GM13977 (cell line): ENCODE data around the gene CRACDL.

Source experiments
- DNase-seq: peaks from one replicate; pipeline ENCODE4 v3.0.0; 2012; ENCODE audit warnings: low spot score
- in situ Hi-C: fragments of 300-500 bp; cut with MboI; formaldehyde crosslinking; loops from one replicate; pipeline ENCODE4 v1.12.0; 2022; ENCODE audit warnings: low sequenced_read_pairs, low pct_unique_long_range_greater_than_20kb, mixed read lengths, inconsistent platforms; ENCODE audit not compliant: unreplicated experiment
- TF ChIP-seq, protein P1 (sequence below): IDR thresholded peaks from 2 replicates; pipeline ENCODE4 v1.5.1; 2012; ENCODE audit warnings: mild to moderate bottlenecking, control low read depth; ENCODE audit not compliant: insufficient read depth; ENCODE audit errors: extremely low read depth, missing control alignments

The CRACDL gene

DNA sequence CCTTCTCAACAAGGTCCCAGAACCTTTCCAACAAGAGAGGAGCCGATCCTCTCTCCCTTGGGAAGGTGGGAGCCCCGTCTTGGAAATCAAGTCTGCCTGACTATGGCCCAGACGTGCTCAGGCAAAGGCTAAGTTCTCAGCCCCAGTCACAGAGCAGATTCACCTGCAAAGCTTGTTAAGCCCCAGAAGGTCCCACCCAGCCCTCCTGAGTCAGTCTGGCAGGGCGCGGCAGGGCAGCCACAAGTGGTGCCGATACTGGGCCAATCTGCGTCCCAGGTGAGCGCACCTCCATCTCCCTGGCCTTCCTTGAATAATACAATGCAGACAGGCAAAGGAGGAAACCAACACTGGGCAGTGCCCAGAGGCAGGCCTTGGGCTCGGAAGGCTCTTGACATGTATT, 15.0 kb downstream of the CRACDL start:
- TF ChIP-seq, protein P1, sequence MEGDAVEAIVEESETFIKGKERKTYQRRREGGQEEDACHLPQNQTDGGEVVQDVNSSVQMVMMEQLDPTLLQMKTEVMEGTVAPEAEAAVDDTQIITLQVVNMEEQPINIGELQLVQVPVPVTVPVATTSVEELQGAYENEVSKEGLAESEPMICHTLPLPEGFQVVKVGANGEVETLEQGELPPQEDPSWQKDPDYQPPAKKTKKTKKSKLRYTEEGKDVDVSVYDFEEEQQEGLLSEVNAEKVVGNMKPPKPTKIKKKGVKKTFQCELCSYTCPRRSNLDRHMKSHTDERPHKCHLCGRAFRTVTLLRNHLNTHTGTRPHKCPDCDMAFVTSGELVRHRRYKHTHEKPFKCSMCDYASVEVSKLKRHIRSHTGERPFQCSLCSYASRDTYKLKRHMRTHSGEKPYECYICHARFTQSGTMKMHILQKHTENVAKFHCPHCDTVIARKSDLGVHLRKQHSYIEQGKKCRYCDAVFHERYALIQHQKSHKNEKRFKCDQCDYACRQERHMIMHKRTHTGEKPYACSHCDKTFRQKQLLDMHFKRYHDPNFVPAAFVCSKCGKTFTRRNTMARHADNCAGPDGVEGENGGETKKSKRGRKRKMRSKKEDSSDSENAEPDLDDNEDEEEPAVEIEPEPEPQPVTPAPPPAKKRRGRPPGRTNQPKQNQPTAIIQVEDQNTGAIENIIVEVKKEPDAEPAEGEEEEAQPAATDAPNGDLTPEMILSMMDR = no peak
- no peak for DNase-seq
- in situ Hi-C loops = no loop called here

DNA sequence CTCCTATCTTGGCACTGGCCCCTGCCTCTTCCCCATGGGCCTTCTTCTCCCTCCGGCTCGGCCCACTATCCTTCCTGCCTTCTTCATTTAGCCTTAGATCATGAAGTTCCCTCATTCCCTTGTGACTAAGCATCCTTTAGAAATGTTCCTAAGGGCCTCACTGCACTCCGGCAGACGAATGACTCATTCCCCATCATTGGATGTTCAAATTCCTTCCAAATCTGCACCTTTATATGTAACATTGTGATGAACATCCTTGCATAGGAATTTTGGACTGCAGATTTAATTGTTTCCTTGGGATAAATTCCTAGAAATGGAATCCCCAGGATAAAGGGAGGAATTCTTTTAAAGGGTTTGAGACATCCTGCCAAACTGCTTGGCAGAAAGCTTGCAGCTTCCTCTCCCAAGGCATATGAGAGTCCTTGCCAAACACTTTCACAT, 19.0 kb downstream of the CRACDL start:
- TF ChIP-seq, protein P1 = no peak
- in situ Hi-C loops = no loop called here
- DNase-seq = no peak

DNA sequence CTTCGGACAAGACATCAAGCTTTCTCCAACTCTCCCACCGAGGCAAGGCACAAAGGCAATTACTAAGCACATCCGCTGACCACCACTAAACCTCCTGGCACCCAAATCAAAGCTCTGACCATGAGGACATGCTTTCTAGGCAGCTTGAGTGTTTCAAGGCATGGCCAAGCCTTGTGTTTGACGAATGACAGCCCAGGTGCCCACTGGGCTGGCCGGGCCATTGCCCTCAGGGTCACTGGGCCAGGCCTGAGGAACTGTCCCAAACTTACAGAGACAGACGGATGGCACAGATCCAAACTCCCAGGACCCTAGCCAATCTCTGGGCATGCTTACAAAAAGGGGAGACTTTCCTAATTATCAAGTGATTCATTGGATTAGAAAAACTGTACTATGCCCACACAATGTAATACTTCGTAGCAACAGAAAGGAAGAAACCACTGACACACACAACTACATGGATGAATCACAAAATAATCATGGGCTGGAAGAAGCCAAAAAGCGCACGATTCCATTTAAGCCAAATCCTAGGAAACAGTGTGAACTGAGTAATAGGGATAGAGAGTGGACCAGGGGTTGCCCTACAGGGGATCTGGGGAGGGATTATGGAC, 20.2 kb downstream of the CRACDL start:
- in situ Hi-C loops = no loop called here
- DNase-seq = no peak

DNA sequence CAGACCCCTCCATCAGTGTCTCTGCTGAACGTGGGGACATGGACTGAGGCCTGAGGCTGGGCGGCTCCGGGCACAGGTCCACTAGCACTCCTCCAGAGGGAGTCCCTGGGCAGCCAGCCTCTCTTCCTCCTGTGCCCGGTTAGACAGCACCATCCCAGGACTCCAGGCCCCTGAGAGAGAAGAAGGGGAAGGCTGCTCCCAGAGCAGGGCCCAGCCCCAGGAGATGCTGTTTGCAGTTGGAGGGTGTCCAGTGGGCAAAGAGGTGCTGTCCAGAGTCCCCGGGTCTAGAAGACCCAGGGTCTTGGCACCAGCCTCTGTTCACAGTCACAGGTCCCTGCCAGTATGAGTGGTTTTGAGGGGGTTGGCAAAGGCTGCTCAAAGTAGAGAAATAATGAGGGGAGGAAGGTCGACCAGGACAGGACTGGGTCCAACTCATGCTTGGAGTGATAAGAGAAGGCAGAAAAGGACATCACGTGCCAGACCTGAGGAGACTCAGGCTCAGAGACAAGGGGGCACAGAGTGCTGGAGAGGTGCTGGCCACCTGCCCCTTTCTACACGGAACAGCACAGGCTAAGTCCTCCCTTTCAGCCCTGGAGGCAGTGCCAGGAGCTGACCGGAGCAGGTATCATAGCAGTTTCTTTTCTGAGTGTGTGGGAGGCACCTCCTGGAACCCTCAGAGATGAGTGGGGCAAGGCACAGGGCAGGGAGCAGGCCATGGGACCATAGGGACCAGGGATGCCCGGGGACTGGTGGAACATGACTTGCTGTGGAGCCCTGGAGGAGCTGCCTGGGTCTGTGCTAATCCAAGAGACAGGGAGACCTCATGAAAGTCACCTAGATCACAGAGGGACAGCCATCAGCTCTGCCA, 21.1 kb downstream of the CRACDL start:
- no peak for DNase-seq
- TF ChIP-seq, protein P1 = no peak
- in situ Hi-C loops = no loop called here

More for the DNA sequence above, 20.2 kb downstream of the CRACDL start:
- TF ChIP-seq, protein P1 = no peak

DNA sequence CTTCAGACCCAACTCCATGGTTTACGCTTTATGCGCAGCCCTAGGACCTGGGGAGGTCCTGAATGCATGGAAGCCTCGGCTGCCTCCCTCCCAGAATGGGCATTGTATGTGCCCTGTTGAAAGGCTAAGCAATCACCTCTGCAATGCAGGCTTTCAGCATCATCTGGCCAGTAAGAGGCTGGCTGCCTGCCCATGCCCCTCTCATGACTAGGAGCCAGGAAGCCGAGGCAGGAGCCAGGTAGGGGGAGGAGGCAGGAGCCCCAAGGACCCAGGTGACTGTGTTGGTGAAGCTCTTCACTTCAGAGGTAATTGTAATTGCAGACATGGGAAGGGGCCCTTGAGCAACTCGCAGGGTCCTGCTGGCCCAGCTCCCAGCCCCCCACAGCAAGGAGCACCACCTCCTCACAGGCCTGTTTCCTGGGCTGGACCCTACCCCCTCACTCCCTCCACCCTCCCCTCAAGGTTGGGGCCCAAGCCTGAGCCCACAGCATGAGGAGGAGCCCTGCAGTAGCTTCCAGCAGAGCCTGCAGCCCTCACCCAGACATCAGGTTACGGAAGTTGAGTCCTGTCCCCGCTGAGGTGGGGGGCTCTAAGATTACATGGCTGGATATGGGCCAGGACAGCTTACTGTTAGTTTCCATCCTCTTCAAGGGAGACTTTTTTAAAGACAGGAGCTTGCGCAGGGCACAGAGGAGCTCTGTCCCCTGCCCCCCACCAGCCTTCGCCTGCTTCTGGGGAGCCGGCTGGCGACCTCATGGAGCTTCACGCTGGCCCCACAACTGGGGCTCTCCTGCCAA, 21.9 kb downstream of the CRACDL start:
- DNase-seq = no peak
- in situ Hi-C loops = no loop called here
- TF ChIP-seq, protein P1 = no peak

DNA sequence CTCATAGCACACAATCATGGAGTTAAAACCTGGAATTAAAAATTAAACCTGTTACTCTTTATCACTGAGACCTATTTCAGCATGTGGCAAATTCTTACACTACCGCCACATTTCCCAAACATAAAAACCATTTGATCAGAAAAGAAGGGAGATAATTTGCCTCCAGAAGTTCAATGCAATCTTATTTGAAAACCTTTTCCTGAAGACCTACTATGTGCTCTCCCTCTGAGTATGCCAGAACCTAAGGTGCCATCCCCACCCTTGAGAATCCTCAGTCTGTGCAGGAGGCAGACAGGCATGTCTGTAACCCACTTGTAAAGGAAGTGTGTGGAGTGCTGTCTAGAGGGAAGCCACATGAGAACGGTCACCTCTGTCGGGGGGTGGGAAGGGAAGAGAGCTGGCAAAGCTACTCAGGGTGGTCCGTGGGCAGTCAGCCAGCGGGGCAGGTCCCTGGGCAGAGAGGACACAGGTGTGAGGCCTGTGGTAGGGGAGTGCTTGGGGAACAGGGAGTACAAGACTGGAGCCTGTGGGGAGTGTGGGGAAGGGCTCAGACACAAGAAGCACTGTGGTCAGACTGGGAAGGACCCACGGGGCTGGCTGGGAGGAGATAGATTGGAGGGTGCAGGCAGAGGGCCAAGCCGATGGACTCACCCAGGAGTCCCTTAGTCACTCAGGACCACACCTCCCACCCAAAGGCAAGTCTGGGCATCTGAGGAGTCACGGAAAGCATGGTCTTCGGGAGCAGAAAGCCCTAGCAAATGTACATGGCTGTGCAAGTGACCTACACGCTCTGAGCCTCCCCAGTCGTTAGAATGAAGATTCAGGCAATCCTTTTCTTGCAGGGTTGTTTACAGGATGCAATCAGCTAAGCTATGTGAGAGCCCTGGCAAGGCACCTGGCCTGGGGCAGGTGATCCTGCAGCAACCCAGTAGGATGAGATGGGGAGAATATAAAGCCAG, 22.8 kb downstream of the CRACDL start:
- TF ChIP-seq, protein P1 = no peak
- in situ Hi-C loops = no loop called here

More for the DNA sequence above, 22.8 kb downstream of the CRACDL start:
- DNase-seq = no peak
